ENCODE measurements around the gene ADSS2.

ADSS2 gene

DNA sequence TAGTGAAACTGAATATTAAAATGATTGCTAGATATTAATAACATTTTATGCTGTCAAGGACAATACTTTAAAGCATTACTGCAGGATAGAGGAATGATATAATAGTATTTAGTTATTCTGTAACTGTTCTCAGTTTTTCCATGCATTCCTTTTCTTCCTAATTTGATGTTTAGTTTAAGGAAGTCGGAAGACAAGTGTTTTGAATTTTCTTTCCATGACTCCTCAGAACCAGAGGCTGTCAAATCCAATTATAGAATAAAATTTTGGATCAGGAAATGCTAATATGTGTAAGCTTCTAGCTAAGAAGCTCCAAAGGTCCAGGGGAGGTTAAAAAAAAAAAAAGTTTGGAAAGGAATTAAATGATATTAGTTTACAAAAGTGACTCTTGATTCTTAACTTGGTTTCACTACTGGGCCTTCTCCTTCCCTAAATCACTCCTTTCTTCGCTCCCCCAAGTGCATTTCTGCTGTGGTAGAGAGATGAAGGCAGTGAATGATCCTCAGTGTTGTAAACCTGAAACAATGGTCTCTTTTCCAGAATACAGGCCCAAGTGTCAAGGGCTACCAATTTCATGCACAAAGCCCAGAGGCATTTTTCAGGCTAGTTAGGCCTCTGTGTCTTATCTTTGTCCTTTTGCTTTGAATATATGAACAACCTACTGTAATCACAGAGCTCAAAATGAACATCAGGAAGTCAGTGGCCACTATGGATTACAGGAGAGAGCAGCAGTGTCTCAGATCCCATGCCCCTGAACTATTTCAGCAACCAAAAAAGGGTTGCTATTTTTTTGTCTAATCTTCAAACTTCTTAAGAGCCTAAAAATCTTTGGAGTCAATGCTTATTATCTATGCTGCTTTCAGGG is 6.2 kb downstream of the ADSS2 start:
- DNase-seq: no peak

- no peak for DNase-seq
These were observed 6.9 kb downstream of the ADSS2 start for GRCh38 chr1:244444854-244445253.

GRCh38 chr1:244442850-244443249 is 8.9 kb downstream of the ADSS2 start:
- DNase-seq: no peak

GRCh38 chr1:244439391-244440032 is 12.2 kb downstream of the ADSS2 start:
- no peak for DNase-seq

DNA sequence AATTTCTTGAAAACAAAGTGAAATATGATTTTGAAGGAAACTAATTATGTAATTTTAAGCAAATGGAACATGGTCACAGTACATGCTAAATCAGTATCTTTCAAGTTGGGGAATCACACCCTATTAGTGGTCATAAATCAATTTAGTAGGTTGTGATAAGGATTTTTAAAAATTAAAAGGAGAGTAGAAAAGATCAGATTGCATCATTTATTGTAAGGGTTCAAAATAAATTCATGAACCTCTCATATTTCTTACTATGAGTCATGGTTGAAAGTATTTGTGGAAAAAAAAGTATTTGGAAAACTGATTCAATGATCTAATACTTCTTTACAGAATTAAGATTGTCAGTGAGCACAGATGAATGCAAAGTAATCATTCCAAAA is 14.6 kb downstream of the ADSS2 start:
- DNase-seq: no peak

DNA sequence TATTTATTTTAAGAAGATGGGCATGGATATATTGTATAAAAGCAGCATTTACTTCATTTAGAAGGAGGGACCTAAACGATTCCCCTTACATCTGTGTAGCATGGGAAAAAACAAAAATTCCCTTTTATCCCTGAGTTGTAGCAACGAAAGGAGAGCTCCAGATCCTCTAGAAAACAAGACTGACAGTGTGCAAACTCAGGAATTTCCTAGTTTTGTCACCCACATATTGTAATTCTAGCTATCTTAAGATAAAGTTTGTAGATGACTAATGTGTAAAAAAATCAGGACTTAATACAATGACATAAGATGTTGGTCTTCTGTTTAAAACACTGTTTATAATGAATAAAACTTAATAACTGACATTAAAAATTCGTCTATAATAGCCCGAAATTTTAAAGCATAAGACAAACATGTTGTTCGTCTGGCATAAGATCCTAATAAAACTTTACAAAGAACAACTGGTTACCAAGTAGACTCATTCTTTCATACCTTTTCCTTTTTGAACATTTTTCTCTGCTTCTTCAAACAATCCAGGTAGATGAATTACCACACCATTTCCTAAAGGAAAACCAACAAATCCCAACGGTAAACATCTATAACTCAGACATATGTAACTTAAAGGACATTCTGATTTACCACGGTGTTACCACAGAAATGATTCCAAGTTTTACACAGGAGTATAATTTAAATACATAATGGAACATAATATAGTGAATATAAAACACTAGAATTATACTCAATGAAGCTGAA is 15.2 kb downstream of the ADSS2 start:
- no peak for DNase-seq

DNA sequence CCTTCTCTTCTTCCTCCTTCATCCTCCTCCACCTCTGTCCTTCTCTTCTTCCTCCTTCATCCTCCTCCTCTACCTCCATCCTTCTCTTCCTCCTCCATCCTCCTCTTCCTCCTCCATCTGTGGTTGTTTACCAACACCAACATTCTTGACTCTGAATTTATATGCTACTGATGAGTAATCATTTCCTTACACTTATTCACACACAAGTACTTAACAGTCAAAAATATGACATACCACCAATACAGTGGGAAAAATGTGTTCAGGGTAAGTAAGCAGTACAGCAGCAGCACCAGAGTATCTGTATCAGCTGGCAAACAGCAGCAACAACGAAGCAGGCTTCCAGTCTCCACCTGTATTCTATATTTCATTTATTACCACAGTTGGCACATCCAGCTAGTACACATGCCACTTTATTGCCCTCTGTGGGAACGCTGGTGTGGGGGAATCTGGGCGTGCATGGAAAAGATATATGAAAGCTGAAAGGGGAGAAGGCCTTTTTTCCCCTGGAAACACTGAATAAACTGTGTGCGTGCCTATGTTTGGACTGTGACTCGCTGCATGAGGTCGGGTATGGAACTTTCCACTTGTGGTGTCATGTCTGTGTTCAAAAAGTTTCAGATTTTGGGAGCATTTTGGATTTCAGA is 16.0 kb downstream of the ADSS2 start:
- DNase-seq: no peak

GRCh38 chr1:244431166-244431565 is 20.5 kb downstream of the ADSS2 start:
- no peak for DNase-seq

- no peak for DNase-seq
These were observed 21.9 kb downstream of the ADSS2 start for GRCh38 chr1:244429818-244430217.

DNA sequence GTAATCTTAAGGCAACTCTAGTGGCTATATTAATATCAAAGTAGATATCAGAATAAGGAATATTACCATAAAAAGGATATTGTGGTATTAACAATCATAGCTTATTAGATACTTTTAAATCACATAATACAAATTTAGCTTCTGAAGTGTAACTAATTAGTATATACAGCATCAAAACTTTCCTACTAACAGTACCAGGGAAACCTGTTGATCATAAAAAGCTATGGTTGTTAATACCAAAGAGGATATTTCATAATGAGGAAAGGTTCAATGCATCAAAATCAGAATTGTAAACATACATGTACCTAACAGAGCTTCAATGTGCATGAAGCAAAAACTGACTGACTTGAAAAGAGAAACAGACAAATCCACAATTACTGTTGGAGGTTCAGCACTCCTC is 24.1 kb downstream of the ADSS2 start:
- DNase-seq: no peak

DNA sequence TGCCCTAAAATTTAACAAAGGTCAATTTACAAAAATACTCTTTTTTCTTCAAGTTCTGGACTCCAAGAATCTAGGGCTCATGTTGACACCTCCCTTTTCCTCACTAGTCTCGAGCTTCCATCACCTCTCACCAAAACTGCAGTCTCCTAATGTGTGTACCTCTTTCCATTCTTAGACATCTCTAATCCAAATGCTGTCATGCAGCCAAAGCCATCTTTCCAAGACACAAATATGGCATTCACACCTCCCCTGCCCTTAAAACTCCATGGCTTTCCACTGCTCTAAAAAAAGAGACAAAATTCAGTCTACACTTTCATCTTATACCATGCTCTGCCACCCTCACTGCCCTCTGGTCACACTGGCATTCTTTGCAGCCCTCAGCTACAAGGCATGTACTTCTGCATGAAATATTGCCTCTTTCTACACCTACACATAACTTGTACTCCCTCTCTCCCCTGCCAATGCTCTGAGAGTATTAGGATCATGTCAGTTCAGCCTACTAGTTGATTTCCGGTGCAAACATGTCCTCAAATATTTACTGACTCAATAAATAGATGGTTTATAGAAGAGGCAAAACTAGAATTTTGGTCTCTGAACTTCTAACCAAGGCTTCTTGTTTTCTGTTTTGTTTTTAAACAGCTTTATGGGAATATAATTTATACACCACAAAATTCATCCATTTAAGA is 26.9 kb downstream of the ADSS2 start:
- no peak for DNase-seq

- DNase-seq: no peak
These were observed 29.5 kb downstream of the ADSS2 start for GRCh38 chr1:244422174-244422573.

GRCh38 chr1:244419024-244419423 is 32.7 kb downstream of the ADSS2 start:
- DNase-seq: no peak

- DNase-seq: no peak
These were observed 37.2 kb downstream of the ADSS2 start for GRCh38 chr1:244414543-244414942.

- DNase-seq: no peak
These were observed 38.0 kb downstream of the ADSS2 start for GRCh38 chr1:244413736-244414135.

DNA sequence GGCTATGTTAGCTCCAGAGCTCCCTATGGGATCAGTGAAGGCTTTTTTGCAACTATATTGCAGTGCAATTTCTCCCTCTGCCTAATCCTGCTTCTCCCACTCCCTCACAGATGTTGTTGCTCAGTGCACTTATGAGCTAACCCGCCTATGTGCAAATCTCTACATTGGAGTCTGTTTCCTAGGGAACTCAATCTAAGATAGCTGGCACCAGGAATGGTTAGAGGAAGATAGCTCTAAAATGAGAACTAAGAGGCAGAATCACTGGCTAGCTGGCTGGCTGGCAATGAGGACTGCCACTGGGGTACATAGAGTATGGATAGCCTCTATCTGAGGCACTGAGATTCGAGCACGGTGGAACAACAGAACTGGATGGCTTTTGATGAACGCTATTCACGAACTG is 39.5 kb downstream of the ADSS2 start:
- DNase-seq: no peak

DNA sequence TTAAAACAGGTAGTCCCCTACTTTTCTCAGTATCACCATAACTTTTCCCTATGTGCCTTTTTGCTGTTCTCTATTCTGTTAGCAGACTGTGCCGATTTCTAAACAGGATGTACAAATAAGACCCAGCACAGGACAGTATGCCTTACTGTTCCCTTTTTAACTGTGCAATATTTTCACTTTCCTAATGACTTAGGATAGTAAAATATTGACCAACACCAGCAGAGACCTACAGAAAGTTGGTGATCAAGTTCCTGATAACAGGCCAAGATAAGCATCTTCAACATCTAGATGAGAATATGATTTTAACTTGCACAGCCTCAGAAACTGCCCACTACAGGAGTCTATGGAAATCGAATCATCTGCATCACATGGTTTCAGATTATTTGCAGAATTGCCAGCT is 42.0 kb downstream of the ADSS2 start:
- no peak for DNase-seq

GRCh38 chr1:244406337-244406736 is 45.4 kb downstream of the ADSS2 start:
- DNase-seq: no peak

DNA sequence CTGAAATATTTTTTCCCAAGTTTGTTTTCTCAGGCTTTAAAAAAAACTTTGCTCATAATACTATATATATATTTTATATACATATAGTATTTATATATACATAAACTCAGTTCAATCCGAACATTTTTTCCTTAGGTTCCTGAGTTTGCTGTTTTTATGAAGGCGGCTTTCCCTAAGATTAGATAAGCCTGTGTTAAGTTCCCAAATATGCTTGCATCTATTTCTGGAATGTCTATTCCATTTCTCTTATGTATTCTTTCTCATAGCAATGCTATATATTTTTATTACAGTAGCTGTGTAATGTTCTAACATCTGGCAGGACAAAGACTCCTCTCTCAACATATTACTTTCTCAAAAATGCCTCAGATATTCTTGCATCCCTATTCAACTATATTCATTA is 45.9 kb downstream of the ADSS2 start:
- DNase-seq: no peak

DNA sequence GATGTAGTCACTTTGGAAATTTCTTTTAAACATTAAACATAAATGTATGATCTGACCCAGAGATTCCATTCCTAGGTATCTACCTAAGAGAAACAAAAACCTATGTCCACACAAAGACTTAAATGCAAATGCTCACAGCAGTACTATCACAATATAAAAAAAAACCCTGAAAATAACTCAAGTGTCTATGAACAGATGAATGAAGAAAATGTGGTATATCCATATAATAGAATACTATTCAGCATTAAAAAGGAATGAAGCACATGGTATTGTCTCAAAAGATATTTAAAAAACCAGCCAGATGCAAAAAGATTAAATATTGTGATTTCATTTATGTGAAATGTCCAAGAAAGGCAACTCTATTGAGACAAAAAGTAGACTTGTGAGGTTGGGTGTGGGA is 48.3 kb downstream of the ADSS2 start:
- no peak for DNase-seq

DNA sequence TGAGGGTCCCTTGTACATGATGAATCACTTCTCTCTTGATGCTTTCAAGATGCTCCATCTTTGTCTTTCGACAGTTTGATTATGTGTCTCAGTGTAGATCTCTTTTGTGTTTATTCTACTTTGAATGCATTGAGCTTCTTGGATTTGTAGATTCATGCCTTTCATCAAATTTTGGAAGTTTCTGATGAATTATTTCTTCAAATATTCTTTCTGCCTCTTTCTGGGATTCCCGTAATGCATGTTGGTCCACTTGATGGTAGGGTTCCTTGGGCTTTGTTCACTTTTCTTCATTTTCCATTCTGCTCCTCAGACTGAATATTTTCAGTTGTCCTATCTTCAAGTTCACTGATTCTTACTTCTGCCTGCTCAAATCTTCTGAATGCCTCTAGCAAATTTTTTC is 50.7 kb downstream of the ADSS2 start:
- DNase-seq: no peak

- DNase-seq: no peak
These were observed 54.6 kb downstream of the ADSS2 start for GRCh38 chr1:244397131-244397530.

DNA sequence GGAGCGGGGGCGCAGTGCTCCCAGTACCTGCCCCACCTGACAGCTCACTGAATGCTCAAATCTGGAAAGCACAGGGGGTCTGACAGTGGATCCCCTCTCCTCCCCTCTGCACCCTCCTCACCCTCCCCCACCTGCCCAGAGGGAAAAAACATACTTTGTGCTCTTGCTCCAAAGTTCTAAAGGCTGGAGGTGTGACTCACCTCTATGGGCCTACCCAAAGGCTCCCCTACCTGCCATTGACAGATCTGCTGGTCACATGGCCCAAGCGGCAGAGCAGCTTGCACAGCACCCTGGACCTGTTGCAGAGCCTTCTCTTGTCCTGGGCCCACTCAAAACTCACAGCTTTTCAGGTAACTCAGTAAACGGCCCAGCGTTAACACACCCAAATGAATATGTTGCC is 55.7 kb downstream of the ADSS2 start:
- DNase-seq: no peak

Measured in activated effector memory CD4-positive, alpha-beta T cell treated with anti-CD3 and anti-CD28 coated beads, Interleukin-2, amount 50 U/mL, for 16 hours (primary cell).